Left renal pelvis (tissue), 4 donors: ENCODE results near the gene CDR2. TPM values are rescaled to one million over a fixed set of nuclear protein-coding genes. Genes with fewer than 3 reads are reported as not detected.
"Not testable (repeated sequence)": the region's sequence is repeated elsewhere in the genome, so short reads cannot be mapped to it uniquely, and the experiment has no call there.

Source experiments
- DNase-seq, 4 donors: peaks; one replicate each; pipeline ENCODE4 v3.0.0-alpha.2; 2013; ENCODE audit warnings: low read depth in 4 of 4, low spot score in 3 of 4
- polyA plus RNA-seq, 4 donors: library from polyadenylated mRNA; unstranded; fragments of 120-200 nt; gene quantifications; one replicate each; pipeline ENCODE4 v1.2.1, GENCODE V29; 2013; ENCODE audit not compliant: insufficient read length in 4 of 4

The CDR2 gene
- polyA plus RNA-seq: 10 to 100 TPM; 30.9 to 44.1 (median 33.5) TPM

DNA sequence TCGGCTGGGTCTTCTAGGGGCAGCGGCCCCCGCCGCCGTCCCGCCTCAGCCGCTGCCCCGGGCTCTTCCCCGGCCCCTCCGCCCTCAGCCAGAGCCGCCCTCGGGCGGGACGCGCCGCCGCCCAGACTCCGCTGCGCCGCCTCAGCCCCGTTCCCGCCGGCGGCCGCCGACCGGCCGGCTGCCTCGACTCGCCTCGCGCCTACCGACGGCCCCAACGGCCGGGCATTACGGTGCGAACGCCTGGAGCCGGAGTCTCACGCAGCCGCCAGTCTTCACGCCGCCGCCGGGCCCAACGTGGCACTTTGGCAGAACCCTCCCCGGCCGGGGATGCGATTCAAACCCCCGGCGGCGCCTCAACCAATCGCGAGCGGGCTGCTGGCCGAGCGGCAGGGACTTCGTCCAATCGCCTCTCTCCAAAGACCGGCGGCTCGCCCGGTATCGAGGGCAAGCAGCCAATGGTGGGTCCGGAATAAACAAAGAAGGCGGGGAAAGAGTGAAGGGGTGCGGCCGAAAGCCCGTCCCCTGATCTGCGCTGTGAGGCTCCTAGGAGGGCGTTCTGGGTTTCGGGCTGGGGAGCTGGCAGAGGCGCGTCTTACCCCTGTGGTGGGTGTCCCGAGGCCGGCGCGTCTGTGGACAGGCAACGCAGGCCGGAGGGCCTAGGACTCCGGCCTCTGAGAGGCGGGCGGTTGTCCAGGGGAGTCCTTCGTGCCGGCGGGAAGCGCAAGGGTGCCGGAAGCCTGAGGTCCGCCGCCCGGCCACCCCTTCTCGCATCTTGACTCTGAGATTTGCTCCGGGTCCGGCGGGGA, at the start of gene CDR2:
CDR2 (minus strand) TSS at position 309 of the 806 bp plus-strand sequence. CDS start 310 bp downstream, outside the sequence.
- DNase-seq: peak; percentile 87 to 92 (median 92)

DNA sequence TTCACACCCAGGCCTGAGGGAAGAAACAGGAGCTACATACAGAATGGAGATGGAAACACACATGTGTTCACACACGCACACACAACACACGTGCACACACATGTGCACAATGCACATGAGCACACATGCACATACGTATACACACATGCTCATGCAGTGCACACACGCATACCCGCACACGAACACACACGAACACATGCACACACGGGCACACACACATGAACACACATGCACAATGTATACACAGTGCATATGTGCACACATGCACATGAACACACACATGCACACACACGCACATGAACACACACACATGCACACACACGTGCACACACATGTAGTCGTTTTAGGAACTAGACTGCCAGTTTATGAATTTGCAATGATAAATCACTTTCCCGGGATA, 49.3 kb upstream of the CDR2 start:
- DNase-seq: no peak

GRCh38 chr16:22421136-22421535, 46.7 kb upstream of the CDR2 start:
- no peak for DNase-seq

GRCh38 chr16:22420606-22421135, 46.3 kb upstream of the CDR2 start:
- DNase-seq: no peak

- DNase-seq: no peak
Measured at GRCh38 chr16:22419908-22420307, 45.5 kb upstream of the CDR2 start.

- no peak for DNase-seq
Measured at GRCh38 chr16:22418826-22419225, 44.4 kb upstream of the CDR2 start.

GRCh38 chr16:22417798-22418197, 43.4 kb upstream of the CDR2 start:
- DNase-seq: not testable (repeated sequence)

DNA sequence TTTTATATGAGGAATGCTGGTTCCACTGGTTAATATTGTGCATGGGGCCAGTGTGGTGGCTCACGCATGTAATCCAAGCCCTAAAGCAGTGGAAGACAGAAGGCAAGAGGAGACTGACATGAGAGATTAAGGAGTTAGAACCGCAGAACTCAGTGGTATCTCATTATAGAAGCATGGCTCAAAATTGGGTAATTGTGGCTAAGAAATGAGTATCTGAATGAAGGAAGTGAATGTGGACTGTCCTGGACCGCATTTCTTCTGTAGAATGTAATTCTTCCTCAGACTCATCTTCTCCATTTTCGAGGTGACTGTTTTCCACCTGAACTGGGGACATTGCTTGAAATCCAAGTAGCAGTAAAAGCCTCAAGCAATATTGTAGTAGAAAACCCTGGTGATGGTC, 42.6 kb upstream of the CDR2 start:
- no peak for DNase-seq

- no peak for DNase-seq
Measured at GRCh38 chr16:22413819-22414218, 39.4 kb upstream of the CDR2 start.

- DNase-seq: no peak
Measured at GRCh38 chr16:22407486-22407885, 33.1 kb upstream of the CDR2 start.

GRCh38 chr16:22402191-22402590, 27.8 kb upstream of the CDR2 start:
- no peak for DNase-seq

DNA sequence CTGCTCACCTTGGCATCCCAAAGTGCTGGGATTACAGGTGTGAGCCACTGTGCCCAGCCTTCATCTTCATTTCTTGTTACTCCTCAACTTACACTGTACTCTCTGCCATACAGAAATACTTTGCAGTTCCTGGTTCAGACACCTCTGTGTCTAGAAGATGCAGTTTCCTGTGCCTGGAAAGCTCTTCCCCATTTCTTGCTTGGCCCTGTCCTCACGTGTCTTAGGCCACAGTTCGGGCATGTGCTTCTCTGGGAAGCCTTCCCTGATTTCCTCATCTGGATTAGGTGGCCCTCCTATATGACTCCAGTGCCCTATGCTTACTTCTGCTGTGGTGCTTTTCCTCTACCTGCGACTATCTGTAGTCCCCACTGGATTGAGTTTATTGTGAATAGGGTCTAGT, 26.5 kb upstream of the CDR2 start:
- DNase-seq: no peak

- DNase-seq: no peak
Measured at GRCh38 chr16:22397931-22398330, 23.5 kb upstream of the CDR2 start.

DNA sequence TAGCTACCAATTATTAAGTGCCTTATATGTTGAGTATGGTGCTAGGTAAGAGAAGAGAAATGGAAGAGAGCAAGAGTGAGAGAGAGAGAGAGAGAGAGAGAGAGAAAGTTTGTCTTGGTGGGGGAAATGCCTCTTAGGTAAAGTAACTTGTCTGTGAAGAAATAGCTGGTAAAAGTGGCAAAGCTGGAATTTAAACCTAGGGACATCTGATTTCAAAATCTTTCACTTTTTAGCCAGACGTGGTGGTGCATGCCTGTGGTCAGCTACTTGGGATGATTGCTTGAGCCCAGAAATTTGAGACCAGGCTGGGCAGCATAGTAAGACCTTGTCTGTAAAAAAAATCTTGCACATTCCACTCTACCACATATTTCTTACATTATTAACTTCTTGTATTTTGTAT, 23.0 kb upstream of the CDR2 start:
- no peak for DNase-seq

DNA sequence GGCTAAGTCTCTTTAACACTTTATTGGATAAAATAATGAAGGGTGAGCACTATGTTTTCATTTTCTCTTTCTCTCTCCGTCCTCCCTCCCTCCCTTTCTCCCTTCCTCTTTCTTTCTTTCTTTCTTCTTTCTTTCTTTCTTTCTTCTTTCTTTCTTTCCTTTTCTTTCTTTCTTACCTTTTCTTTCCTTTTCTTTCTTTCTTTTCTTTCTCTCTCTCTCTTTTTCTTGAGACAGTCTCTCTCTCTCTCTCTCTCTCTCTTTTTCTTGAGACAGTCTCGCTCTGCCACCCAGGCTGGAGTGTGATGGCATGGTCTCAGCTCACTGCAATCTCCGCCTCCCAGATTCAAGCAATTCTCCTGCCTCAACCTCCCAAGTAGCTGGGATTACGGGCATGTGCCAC, 21.5 kb upstream of the CDR2 start:
- DNase-seq: no peak

- no peak for DNase-seq
Measured at GRCh38 chr16:22394121-22394520, 19.7 kb upstream of the CDR2 start.

- no peak for DNase-seq
Measured at GRCh38 chr16:22388101-22388644, 13.8 kb upstream of the CDR2 start.

- DNase-seq: no peak
Measured at GRCh38 chr16:22386976-22387375, 12.6 kb upstream of the CDR2 start.

DNA sequence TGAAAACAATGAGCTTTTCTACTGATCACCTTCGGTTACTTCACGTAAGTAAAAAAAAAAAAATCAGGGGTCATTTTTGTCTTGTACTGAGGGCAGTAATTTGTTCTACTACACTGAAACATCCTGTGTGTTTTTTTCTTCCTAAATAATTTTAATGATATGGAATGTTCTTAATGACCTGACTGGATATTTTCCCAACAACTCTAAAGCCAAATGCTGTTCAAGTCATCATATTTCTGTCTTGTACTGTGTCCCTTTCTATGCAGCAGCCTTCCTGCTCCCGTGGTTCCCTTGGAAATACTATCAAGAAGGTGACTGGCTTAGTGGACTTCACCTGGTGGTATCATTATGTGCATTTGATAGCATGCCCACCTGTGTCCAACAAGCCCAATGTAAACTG, 10.8 kb upstream of the CDR2 start:
- DNase-seq: no peak

- no peak for DNase-seq
Measured at GRCh38 chr16:22383827-22384226, 9.4 kb upstream of the CDR2 start.

DNA sequence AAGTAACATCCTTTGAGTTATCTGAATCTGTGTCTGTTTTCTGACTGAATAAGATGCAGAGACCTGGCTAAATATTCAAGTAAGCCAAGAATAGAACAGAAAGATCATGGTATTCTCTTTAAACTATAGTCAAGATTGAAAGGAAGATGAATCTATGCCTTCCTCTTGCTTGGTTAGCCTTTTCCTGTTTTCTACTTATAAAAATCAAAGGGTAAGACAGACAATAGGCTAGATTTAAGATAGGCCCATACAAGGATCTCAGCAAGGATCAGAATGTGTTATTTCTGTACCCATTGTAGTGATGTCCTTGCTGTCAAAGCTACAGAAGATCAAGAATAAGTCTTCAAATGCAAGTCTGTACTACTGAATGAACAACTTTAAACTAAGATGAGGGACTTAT, 7.0 kb upstream of the CDR2 start:
- no peak for DNase-seq

DNA sequence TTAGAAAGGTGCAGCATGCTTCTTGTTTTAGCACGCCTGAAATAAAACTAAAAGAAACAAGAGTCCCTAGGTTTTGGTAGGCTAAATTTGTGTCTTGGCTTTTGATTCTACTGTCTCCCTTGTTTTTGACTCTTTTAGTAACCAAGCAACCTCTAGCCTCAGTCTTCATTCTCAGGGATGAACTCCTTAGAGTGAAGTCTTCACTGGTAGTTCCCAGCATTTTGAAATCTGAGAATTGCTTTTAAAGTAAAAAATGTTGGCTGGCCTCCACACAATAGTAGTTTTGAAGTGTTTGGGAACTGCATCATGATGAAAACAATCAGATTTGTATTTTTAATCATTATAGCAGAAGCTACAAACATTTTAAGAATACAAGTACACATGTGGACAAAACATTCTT, 6.1 kb upstream of the CDR2 start:
- no peak for DNase-seq
